Mononuclear cell (primary cell): ENCODE measurements around the gene MYOM3. TPM values are rescaled to one million over a fixed set of nuclear protein-coding genes. Genes with fewer than 3 reads are reported as not detected.

Experiments used
- H3K27me3 ChIP-seq: 2 replicates; pipeline ENCODE4 v1.6.0; 2011; ENCODE audit warnings: low read length, control low read depth; ENCODE audit not compliant: insufficient read depth
- H3K4me1 ChIP-seq: 2 replicates; pipeline ENCODE4 v1.5.1; 2011; ENCODE audit warnings: mild to moderate bottlenecking, low read length, control low read depth; ENCODE audit not compliant: insufficient read depth
- H3K4me3 ChIP-seq: 2 replicates; pipeline ENCODE4 v1.5.1; 2011; ENCODE audit warnings: mild to moderate bottlenecking, low read length, moderate library complexity
- H3K9me3 ChIP-seq: 2 replicates; pipeline ENCODE4 v1.5.1; 2011; ENCODE audit warnings: low read depth, mild to moderate bottlenecking, control low read depth, low read length
- total RNA-seq: library from RNA; depleted of rRNA; stranded (reverse); fragments of >200 nt; gene quantifications from one replicate; pipeline ENCODE4 v1.2.3, GENCODE V29; 2012

Gene MYOM3
- total RNA-seq, 1 donor, result not detected

DNA sequence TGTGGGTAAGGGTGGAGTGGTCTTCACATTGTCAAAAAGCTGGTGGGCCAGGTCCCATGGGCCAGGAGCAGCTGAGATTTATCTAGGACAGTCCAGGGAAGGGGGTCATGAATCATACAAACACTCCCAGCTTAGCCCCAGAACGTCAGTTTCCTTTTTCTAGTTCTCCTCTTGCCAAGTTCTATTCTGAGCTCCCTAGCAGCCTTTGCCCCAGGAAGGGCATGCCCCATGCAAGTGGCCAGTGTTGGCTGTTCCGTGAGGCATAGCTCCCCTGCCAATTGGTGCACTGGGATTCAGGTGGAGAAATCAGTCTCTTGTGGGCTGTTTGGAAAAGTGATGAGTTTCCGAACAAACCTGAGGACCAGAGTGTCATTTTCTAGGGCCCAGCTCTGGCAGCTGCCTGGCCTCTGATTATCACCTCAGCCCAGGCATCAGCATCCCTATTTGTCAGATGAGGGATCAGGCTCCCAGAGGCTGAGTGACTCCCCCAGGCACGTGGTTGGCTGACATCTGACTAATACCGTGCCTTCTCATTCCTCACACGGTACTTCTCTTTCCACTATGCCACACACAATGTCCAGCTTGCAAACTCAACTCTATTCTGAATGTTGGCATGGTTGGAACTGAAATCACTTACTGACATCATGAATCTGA, 14.2 kb upstream of the MYOM3 start:
- no peak overlapping the region for H3K4me3 ChIP-seq
- no peaks in the 10 kb centered on the region for H3K4me1 ChIP-seq
- H3K9me3 ChIP-seq, result peaks cover 4% of the 10 kb centered on the region

GRCh38 chr1:24125456-24125855, 13.5 kb upstream of the MYOM3 start:
- Histone ChIP-seq H3K4me1 (no peaks in the 10 kb centered on the region), H3K27me3 (no peaks in the 10 kb centered on the region), H3K4me3 (no peak overlapping the region), H3K9me3 (peaks cover 4% of the 10 kb centered on the region)

More for the DNA sequence above, 14.2 kb upstream of the MYOM3 start:
- no peaks in the 10 kb centered on the region for H3K27me3 ChIP-seq

DNA sequence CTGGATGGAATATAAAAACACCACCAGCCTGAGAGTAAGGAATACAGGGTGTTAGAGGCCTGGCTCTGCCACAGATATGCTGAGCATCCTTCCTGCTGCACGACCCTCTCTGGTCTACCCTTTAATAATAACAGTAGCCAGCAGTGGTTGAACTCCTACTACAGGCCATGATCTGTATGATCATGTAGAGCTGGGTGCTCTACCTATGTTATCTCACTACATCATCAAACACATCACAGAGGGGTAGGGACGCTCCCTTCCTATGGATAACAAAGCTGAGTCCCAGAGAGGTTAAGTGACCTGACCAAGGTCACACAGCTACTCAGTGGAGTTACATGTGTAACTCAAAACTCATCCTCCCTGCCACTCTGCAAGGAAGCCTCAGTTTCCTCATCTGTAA, 13.0 kb upstream of the MYOM3 start:
- no peak overlapping the region for H3K4me3 ChIP-seq
- no peaks in the 10 kb centered on the region for H3K9me3 ChIP-seq
- H3K4me1 ChIP-seq, result no peaks in the 10 kb centered on the region
- H3K27me3 ChIP-seq, result no peaks in the 10 kb centered on the region

DNA sequence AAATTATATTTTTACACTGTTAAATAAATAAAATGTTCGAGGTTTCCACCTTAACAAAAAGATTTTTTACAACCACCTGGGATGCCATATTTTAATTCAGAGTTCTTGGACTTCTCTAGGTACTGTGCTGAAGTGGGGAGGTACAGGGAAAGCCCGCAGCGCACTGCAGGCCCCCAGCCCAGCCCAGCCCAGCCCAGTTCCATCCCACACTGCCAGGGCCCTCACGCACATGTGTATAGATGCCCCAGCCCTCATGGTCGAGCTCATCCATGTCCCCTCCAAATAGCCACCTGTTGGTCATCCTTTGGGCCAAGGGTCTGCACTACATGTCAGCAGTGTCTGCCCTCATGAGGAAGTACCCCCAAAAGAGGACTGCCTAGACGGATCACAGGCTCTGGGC, 11.7 kb upstream of the MYOM3 start:
- no peaks in the 10 kb centered on the region for H3K4me1 ChIP-seq
- H3K9me3 ChIP-seq, result no peaks in the 10 kb centered on the region
- no peak overlapping the region for H3K4me3 ChIP-seq
- H3K27me3 ChIP-seq, result no peaks in the 10 kb centered on the region

- Histone ChIP-seq H3K9me3 (no peaks in the 10 kb centered on the region), H3K4me1 (no peaks in the 10 kb centered on the region), H3K27me3 (no peaks in the 10 kb centered on the region), H3K4me3 (no peak overlapping the region)
Measured at GRCh38 chr1:24122776-24123175, 10.8 kb upstream of the MYOM3 start.

DNA sequence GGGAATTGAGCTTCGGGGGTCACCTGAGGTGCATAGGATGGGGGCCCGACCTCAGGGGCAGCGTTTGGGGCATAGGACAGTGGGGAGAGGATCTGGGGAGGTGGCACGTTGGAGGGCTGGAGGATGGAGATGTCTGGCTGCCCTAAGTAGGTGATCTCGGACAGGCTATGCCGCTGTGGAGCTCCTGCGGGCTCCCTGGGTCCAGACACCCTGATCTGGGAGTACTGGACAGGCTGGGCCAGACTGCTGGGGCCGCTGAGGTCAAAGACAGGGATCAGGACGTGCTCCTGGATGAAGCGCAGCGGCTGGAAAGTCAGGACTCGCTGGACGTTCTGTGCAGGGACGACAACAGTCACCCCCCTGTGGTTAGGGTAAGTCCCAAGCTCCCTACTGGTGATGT, 9.5 kb upstream of the MYOM3 start:
- Histone ChIP-seq H3K27me3 (no peaks in the 10 kb centered on the region), H3K4me1 (no peaks in the 10 kb centered on the region), H3K4me3 (no peak overlapping the region), H3K9me3 (no peaks in the 10 kb centered on the region)

DNA sequence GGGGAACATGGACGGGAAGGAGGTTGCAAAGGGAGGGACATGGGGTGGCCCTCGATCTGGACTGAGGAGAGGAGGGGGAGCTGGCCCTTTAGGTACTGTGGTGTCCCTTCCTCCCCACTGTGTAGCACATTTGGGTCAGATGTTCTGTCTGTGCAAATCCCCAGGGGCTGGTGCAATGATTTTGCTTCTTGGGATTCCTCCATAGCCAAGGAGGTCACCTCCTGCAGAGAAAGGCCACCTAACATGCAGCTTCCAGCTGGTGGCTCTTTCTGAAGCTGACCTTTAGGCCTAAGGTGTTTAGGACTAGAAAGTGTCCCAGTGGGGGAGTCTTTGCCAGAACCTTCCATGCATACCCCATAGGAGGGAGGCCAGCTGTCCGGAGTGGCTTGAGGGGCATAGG, 9.0 kb upstream of the MYOM3 start:
- H3K4me3 ChIP-seq, result no peak overlapping the region
- H3K4me1 ChIP-seq, result no peaks in the 10 kb centered on the region
- H3K27me3 ChIP-seq, result no peaks in the 10 kb centered on the region
- H3K9me3 ChIP-seq, result no peaks in the 10 kb centered on the region

DNA sequence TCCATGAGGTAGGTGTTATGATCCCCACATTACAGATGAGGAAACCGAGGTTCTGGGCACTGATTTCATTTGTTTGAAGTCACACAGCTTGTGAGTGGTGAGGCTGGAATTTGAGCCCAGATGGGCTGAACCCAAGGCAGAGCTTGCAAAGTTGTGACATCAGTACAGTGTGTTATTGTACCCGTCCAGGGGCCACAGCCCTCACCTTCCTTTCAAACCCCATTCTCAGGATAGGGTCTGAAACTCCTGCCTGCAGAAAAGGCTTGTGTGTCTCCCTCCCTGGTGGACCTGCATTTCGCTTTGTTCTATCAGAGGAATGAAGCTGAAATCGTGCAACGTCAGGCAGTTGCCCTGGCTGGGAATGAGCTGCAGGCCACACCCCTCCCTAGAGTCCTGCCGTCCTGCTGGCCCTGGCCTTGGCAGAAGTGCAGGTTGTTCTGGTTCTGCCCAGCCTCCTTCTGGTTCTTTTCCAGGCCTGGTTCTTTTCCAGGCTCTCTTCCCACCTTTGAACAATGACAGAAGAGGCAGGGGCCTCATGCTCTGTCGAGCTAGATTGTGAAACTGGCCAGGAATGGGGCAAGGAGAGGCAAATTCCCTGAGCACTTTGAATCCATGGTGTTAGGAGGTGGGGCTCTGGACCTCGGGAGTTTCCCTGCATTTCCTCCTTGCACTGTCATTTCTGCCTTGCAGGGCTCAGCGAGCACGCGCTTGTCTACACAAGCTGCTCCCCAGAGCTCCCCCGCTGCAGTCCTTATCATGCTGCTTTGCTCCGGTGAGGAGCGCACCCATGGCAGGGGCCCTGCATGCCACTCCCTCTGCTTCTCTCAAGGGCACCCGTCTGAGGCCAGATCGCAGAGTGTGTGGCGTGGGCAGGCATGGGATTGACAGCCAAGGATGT, 8.2 kb upstream of the MYOM3 start:
- H3K4me1 ChIP-seq, result no peaks in the 10 kb centered on the region
- no peaks in the 10 kb centered on the region for H3K9me3 ChIP-seq
- H3K4me3 ChIP-seq, result no peak overlapping the region
- no peaks in the 10 kb centered on the region for H3K27me3 ChIP-seq

DNA sequence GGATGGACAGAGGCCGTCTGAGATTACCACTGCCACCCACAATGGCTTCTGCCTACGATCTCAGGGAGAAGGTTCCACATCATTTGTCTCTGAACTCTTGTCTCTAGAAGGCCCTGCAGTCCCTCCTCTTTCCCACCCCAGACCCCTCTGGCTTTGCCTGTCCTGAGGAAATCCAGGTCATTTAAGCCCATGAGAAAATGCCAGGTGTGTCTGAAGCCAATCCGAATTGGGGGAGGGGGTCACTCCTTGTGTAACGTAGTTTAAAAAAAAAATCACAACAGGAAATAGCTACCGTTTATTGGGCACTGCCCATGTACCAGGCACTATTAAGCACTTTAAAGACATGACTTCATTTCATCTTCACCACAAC, 7.5 kb upstream of the MYOM3 start:
- no peak overlapping the region for H3K4me3 ChIP-seq
- H3K27me3 ChIP-seq, result no peaks in the 10 kb centered on the region
- H3K4me1 ChIP-seq, result no peaks in the 10 kb centered on the region
- no peaks in the 10 kb centered on the region for H3K9me3 ChIP-seq

- H3K27me3 ChIP-seq, result no peaks in the 10 kb centered on the region
- H3K9me3 ChIP-seq, result no peaks in the 10 kb centered on the region
- no peaks in the 10 kb centered on the region for H3K4me1 ChIP-seq
Measured at GRCh38 chr1:24118410-24119242, 6.7 kb upstream of the MYOM3 start.

GRCh38 chr1:24117722-24118409, 5.9 kb upstream of the MYOM3 start:
- Histone ChIP-seq H3K27me3 (no peaks in the 10 kb centered on the region), H3K9me3 (no peaks in the 10 kb centered on the region)

More at GRCh38 chr1:24118410-24119242, 6.7 kb upstream of the MYOM3 start:
- H3K4me3 ChIP-seq, result no peak overlapping the region

GRCh38 chr1:24117132-24117531, 5.2 kb upstream of the MYOM3 start:
- Histone ChIP-seq H3K9me3 (no peaks in the 10 kb centered on the region), H3K27me3 (no peaks in the 10 kb centered on the region), H3K4me1 (no peaks in the 10 kb centered on the region), H3K4me3 (no peak overlapping the region)

More at GRCh38 chr1:24117722-24118409, 5.9 kb upstream of the MYOM3 start:
- H3K4me3 ChIP-seq, result no peak overlapping the region
- H3K4me1 ChIP-seq, result no peaks in the 10 kb centered on the region

DNA sequence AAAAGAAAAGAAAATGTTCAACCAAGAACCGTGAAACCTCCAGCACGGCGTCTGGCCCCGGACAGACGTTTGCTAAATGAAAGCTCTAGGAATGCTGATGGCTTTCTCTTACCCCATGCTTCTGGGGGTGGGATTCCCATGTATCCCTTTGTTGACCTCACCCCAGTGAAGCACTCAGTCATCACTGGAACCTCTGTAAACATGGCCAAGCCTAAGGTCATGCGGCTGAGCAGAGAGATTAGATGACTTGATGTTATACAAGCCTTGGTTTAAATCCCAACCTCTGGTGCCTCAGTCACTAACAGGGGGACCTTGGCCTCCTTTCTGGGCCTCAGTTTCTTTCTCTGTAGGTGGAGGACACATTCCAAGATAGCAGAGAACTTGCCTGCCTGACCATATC, 2.8 kb upstream of the MYOM3 start:
- Histone ChIP-seq H3K4me1 (no peaks in the 10 kb centered on the region), H3K27me3 (no peaks in the 10 kb centered on the region), H3K4me3 (no peak overlapping the region), H3K9me3 (no peaks in the 10 kb centered on the region)

- H3K27me3 ChIP-seq, result no peaks in the 10 kb centered on the region
- no peak overlapping the region for H3K4me3 ChIP-seq
- no peaks in the 10 kb centered on the region for H3K4me1 ChIP-seq
- H3K9me3 ChIP-seq, result no peaks in the 10 kb centered on the region
Measured at GRCh38 chr1:24113641-24114033, 1.7 kb upstream of the MYOM3 start.
